Body of pancreas (tissue), 4 donors: ENCODE measurements around the gene CAMK2A. TPM values are rescaled to one million over a fixed set of nuclear protein-coding genes. Genes with fewer than 3 reads are reported as not detected.

Experiments
- ATAC-seq: fragments of 150-250 bp; one replicate; pipeline ENCODE4 v1.9.1; 2016
- DNase-seq, 4 donors: peaks; one replicate each; pipeline ENCODE4 v3.0.0-alpha.2; 2019
- H3K27ac ChIP-seq, 4 donors: fragments of 200-600 bp; sonication (generic); 1 replicate in 3 of 4; 2 replicates in 1 of 4; pipeline versions ENCODE4 v1.5.1 to v1.6.1; 2016 to 2019; ENCODE audit warnings: mild to moderate bottlenecking in 1 of 4, mixed read lengths in 1 of 4, moderate library complexity in 1 of 4
- H3K27me3 ChIP-seq, 2 donors: fragments of 200-600 bp; sonication (generic); one replicate each; pipeline ENCODE4 v1.6.0; 2016; ENCODE audit warnings: mild to moderate bottlenecking in 1 of 2
- H3K36me3 ChIP-seq, 2 donors: fragments of 200-600 bp; sonication (generic); replicated peaks in 1 of 2; 2 replicates each; pipeline ENCODE4 v1.5.1; 2016; ENCODE audit warnings: low read depth in 2 of 2; ENCODE audit not compliant: insufficient read depth in 1 of 2
- H3K4me1 ChIP-seq: fragments of 200-600 bp; sonication (generic); one replicate; pipeline ENCODE4 v1.6.0; 2016
- H3K4me3 ChIP-seq, 2 donors: fragments of 200-600 bp; sonication (generic); 1 replicate in 1 of 2; 2 replicates in 1 of 2; pipeline ENCODE4 v1.5.1; 2016 to 2019
- H3K9me3 ChIP-seq, 3 donors: fragments of 200-600 bp; sonication (generic); 1 replicate in 2 of 3; 2 replicates in 1 of 3; pipeline ENCODE4 v1.5.1; 2016
- CTCF ChIP-seq, 7 experiments: fragments of 450-650 bp in 4 of 7; fragments of 200-600 bp in 3 of 7; sonication (generic) in 3 of 7; IDR thresholded peaks; one replicate each; pipeline ENCODE4 v1.5.1; 2016 to 2019; ENCODE audit warnings: antibody characterized with exemption in 7 of 7
- POLR2A ChIP-seq, 3 donors: fragments of 450-650 bp; IDR thresholded peaks; one replicate each; pipeline ENCODE4 v1.6.1; 2016; ENCODE audit warnings: antibody characterized with exemption in 3 of 3, mild to moderate bottlenecking in 2 of 3
- WGBS, 2 donors: methylation state at CpG; one replicate each; pipeline ENCODE4 v1.1.5; 2017; 5-methylcytosine and 5-hydroxymethylcytosine counted together
- intact Hi-C: fragments of 100-400 bp; cut with DNase I; formaldehyde crosslinking; loops from one replicate; pipeline ENCODE4 v1.15.1; 2023
- total RNA-seq, 2 donors: library from RNA; depleted of rRNA; stranded (reverse); fragments of >200 nt; gene quantifications; one replicate each; pipeline ENCODE4 v1.1.0, GENCODE V29; 2016

Gene CAMK2A
- total RNA-seq, 2 donors from 2014 or later, result 0.26 TPM; not detected in 1

GRCh38 chr5:150313921-150314716, 24.5 kb upstream of the CAMK2A start:
- H3K9me3 ChIP-seq, result no peaks in the 10 kb centered on the region
- no peaks in the 10 kb centered on the region for H3K27me3 ChIP-seq
- no peak for ATAC-seq
- no peak for DNase-seq
- no peak for TF ChIP-seq POLR2A (IDR thresholded peaks at IDR 0.05)
- H3K36me3 ChIP-seq, result no peaks in the 10 kb centered on the region
- H3K4me3 ChIP-seq, result no peak overlapping the region
- H3K4me1 ChIP-seq, result no peaks in the 10 kb centered on the region
- H3K27ac ChIP-seq, result no peak overlapping the region
- 70 to 92% methylated on average over 6 of the region's 6 CpGs for WGBS, 2 donors
- intact Hi-C loops, result no loop called here

- 78 to 83% methylated on average over 6 of the region's 6 CpGs for WGBS, 2 donors
- DNase-seq, result no peak
- TF ChIP-seq CTCF (IDR thresholded peaks at IDR 0.05) (no peak), POLR2A (IDR thresholded peaks at IDR 0.05) (no peak)
- Histone ChIP-seq H3K4me1 (no peaks in the 10 kb centered on the region), H3K27me3 (no peaks in the 10 kb centered on the region), H3K27ac (no peak overlapping the region), H3K4me3 (no peak overlapping the region), H3K9me3 (no peaks in the 10 kb centered on the region), H3K36me3 (no peaks in the 10 kb centered on the region)
- no peak for ATAC-seq
- intact Hi-C loops, result no loop called here
Observed at GRCh38 chr5:150313501-150313900, 23.9 kb upstream of the CAMK2A start.

- no peak for TF ChIP-seq CTCF (IDR thresholded peaks at IDR 0.05)
- TF ChIP-seq POLR2A (IDR thresholded peaks at IDR 0.05), result no peak
- H3K9me3 ChIP-seq, result no peaks in the 10 kb centered on the region
- ATAC-seq (no peak), DNase-seq (no peak)
- no peaks in the 10 kb centered on the region for H3K27me3 ChIP-seq
- H3K27ac ChIP-seq, result no peak overlapping the region
- no peak overlapping the region for H3K4me3 ChIP-seq
- H3K36me3 ChIP-seq, result no peaks in the 10 kb centered on the region
- 92 to 93% methylated on average over 6 of the region's 6 CpGs for WGBS, 2 donors
- intact Hi-C loops, result no loop called here
- H3K4me1 ChIP-seq, result no peaks in the 10 kb centered on the region
Observed at GRCh38 chr5:150312518-150312917, 22.9 kb upstream of the CAMK2A start.

GRCh38 chr5:150311015-150311692, 21.6 kb upstream of the CAMK2A start:
- 76 to 81% methylated on average over 7 of the region's 7 CpGs for WGBS, 2 donors
- TF ChIP-seq POLR2A (IDR thresholded peaks at IDR 0.05) (no peak), CTCF (IDR thresholded peaks at IDR 0.05) (no peak)

GRCh38 chr5:150310246-150310645, 20.7 kb upstream of the CAMK2A start:
- intact Hi-C loops, result no loop called here
- 50 to 64% methylated on average over 5 of the region's 5 CpGs for WGBS, 2 donors
- ATAC-seq (no peak), DNase-seq (no peak)
- Histone ChIP-seq H3K27ac (no peak overlapping the region), H3K9me3 (no peaks in the 10 kb centered on the region), H3K36me3 (no peaks in the 10 kb centered on the region), H3K4me1 (no peaks in the 10 kb centered on the region), H3K4me3 (no peak overlapping the region), H3K27me3 (no peaks in the 10 kb centered on the region)
- no peak for TF ChIP-seq POLR2A (IDR thresholded peaks at IDR 0.05)
- TF ChIP-seq CTCF (IDR thresholded peaks at IDR 0.05), result no peak

More at GRCh38 chr5:150311015-150311692, 21.6 kb upstream of the CAMK2A start:
- ATAC-seq, result no peak
- no peak overlapping the region for H3K4me3 ChIP-seq
- no peaks in the 10 kb centered on the region for H3K27me3 ChIP-seq
- H3K27ac ChIP-seq, result no peak overlapping the region
- intact Hi-C loops, result no loop called here
- DNase-seq, result no peak
- no peaks in the 10 kb centered on the region for H3K36me3 ChIP-seq
- H3K9me3 ChIP-seq, result no peaks in the 10 kb centered on the region
- H3K4me1 ChIP-seq, result no peaks in the 10 kb centered on the region
